GM21825 (cell line): ENCODE data around the gene MSH5.
"Not testable (repeated sequence)": the region's sequence is repeated elsewhere in the genome, so short reads cannot be mapped to it uniquely, and the experiment has no call there.

Experiments used
- ATAC-seq: cut with Tn5 transposase; IDR thresholded peaks from one replicate; pipeline ENCODE4 v1.9.1; 2021; ENCODE audit warnings: mild to moderate bottlenecking, moderate library complexity; ENCODE audit not compliant: unreplicated experiment

The MSH5 gene

GRCh38 chr6:31799781-31800180, 60.0 kb downstream of the MSH5 start:
- ATAC-seq = no peak

GRCh38 chr6:31801031-31801927, 61.5 kb downstream of the MSH5 start:
- ATAC-seq = not testable (repeated sequence)

- peak; percentile 7 for ATAC-seq
These were observed 66.2 kb downstream of the MSH5 start for GRCh38 chr6:31805939-31806469.

- ATAC-seq = peak; percentile 82
These were observed 66.9 kb downstream of the MSH5 start, which contains the start of gene LSM2 for GRCh38 chr6:31806470-31807272. TSS of gene LSM2 (minus strand) at chr6:31806966. CDS start at chr6:31806757, 209 bp downstream.

- not testable (repeated sequence) for ATAC-seq
These were observed 68.8 kb downstream of the MSH5 start for GRCh38 chr6:31808599-31808998.

GRCh38 chr6:31811645-31812044, 71.8 kb downstream of the MSH5 start:
- no peak for ATAC-seq
